Testis (tissue), 3 donors: ENCODE measurements around the gene CCDC92B. TPM values are rescaled to one million over a fixed set of nuclear protein-coding genes. Genes with fewer than 3 reads are reported as not detected.

ENCODE experiments used
- DNase-seq: peaks from one replicate; pipeline ENCODE4 v3.0.0-alpha.2; 2019
- H3K27ac ChIP-seq, 2 donors: fragments of 200-600 bp; sonication (generic); one replicate each; pipeline ENCODE4 v1.5.1; 2019
- H3K27me3 ChIP-seq: fragments of 200-600 bp; sonication (generic); one replicate; pipeline ENCODE4 v1.5.1; 2019
- H3K36me3 ChIP-seq: fragments of 200-600 bp; sonication (generic); one replicate; pipeline ENCODE4 v1.5.1; 2017; ENCODE audit warnings: low read depth; ENCODE audit errors: missing control alignments
- H3K4me1 ChIP-seq: fragments of 200-600 bp; sonication (generic); one replicate; pipeline ENCODE4 v1.5.1; 2019
- H3K4me3 ChIP-seq, 2 donors: fragments of 200-600 bp; sonication (generic); one replicate each; pipeline ENCODE4 v1.5.1; 2017 to 2019
- H3K9me3 ChIP-seq: fragments of 200-600 bp; sonication (generic); one replicate; pipeline ENCODE4 v1.5.1; 2017
- POLR2A ChIP-seq: fragments of 450-650 bp; IDR thresholded peaks from one replicate; pipeline ENCODE4 v1.6.1; 2017; ENCODE audit warnings: antibody characterized with exemption, mild to moderate bottlenecking, moderate library complexity
- WGBS, 2 donors: methylation state at CpG; one replicate each; pipeline ENCODE4 v1.1.5; 2018; 5-methylcytosine and 5-hydroxymethylcytosine counted together
- intact Hi-C: fragments of 100-400 bp; cut with DNase I; formaldehyde crosslinking; loops from one replicate; pipeline ENCODE4 v1.15.1; 2023; ENCODE audit warnings: low total_unique reads
- polyA plus RNA-seq: library from polyadenylated mRNA; stranded (reverse); fragments of 350-450 nt; fragmentation: Illumina TruSeq; extraction: RNeasy Lipid Tissue Mini Kit (QIAGEN cat#74804); gene quantifications from one replicate; pipeline ENCODE4 v1.2.3, GENCODE V29; 2014; ENCODE audit warnings: low read depth, low replicate concordance; ENCODE audit not compliant: insufficient read depth
- total RNA-seq, 2 donors: library from RNA; depleted of rRNA; stranded (reverse); fragments of >200 nt; gene quantifications; one replicate each; pipeline ENCODE4 v1.2.3, GENCODE V29; 2016
- TF ChIP-seq, protein P1 (sequence below), 3 experiments: fragments of 450-650 bp in 2 of 3; fragments of 200-600 bp in 1 of 3; sonication (generic) in 1 of 3; IDR thresholded peaks; one replicate each; pipeline ENCODE4 v1.5.1; 2016 to 2019; ENCODE audit warnings: antibody characterized with exemption in 3 of 3, mild to moderate bottlenecking in 2 of 3, moderate library complexity in 1 of 3

CCDC92B gene
- total and polyA plus RNA-seq, 3 donors from 2014 or later: 2.2 to 4.0 (median 3.9) TPM

GRCh38 chr17:2689411-2690164 is 59.9 kb downstream of the CCDC92B start:
- DNase-seq: peak; percentile 26
- TF ChIP-seq POLR2A: no peak
- TF ChIP-seq, protein P1, sequence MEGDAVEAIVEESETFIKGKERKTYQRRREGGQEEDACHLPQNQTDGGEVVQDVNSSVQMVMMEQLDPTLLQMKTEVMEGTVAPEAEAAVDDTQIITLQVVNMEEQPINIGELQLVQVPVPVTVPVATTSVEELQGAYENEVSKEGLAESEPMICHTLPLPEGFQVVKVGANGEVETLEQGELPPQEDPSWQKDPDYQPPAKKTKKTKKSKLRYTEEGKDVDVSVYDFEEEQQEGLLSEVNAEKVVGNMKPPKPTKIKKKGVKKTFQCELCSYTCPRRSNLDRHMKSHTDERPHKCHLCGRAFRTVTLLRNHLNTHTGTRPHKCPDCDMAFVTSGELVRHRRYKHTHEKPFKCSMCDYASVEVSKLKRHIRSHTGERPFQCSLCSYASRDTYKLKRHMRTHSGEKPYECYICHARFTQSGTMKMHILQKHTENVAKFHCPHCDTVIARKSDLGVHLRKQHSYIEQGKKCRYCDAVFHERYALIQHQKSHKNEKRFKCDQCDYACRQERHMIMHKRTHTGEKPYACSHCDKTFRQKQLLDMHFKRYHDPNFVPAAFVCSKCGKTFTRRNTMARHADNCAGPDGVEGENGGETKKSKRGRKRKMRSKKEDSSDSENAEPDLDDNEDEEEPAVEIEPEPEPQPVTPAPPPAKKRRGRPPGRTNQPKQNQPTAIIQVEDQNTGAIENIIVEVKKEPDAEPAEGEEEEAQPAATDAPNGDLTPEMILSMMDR (IDR thresholded peaks at IDR 0.05): no peak
- Histone ChIP-seq H3K27me3 (no peaks in the 10 kb centered on the region), H3K36me3 (no peaks in the 10 kb centered on the region), H3K4me1 (peaks cover 13% of the 10 kb centered on the region), H3K9me3 (no peaks in the 10 kb centered on the region), H3K27ac (no peak overlapping the region), H3K4me3 (no peak overlapping the region)
- intact Hi-C loops: no loop called here
- 54 to 69% methylated on average over 11 to 40 of the region's 40 CpGs for WGBS, 2 donors

DNA sequence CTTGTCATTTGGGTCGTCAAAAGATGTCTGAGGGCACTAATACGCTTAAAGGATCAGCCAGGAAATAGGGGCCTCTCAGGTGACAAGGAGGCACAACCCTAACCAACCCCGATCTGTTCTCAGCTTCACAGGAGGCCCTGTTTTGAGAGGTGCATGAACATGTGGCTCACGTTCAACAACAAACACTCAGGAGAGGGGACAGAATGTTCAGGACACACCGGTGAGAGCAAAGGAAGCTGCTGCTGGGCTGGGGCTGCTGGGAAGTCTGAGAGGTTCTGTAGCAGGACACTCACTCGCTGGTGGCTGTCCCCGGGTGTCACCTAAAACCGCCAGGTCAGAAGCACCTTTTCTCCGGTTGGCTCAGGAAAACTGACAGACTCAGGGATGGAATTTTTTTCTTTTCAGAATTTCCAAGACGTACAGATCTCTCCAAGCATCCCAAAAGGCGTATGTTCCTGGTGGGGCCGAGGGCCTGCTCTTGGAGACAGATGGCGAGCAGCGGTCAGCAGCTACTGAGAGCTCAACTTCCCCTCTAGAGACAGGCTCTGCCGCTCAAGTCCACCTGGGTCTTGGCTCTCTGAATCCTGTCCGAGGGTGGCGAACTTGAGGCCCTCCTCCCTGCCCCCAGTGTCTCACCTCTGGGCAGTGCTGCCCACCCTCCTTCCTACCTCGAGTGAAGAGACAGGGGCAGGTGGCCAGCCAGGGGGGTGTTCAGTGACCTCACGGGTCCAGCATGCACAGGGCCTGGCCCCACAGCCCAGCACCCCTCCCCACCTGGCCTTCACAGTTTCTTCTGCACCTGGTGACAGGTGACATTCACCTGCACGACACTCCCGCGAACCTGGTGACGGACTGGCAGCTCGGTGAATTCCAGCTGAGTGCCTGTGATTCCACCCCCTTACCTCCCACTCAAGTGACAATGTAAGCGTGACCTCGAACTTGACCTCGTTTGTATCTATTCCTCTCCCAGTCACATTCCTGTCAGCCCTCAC is 60.8 kb downstream of the CCDC92B start:
- intact Hi-C loops: no loop called here
- WGBS, 2 donors: 52 to 62% methylated on average over 27 of the region's 27 CpGs
- H3K36me3 ChIP-seq: no peaks in the 10 kb centered on the region
- DNase-seq: peak; percentile 49
- H3K4me1 ChIP-seq: peaks cover 15% of the 10 kb centered on the region
- no peak for TF ChIP-seq POLR2A
- TF ChIP-seq, protein P1 (IDR thresholded peaks at IDR 0.05): no peak
- no peaks in the 10 kb centered on the region for H3K27me3 ChIP-seq
- H3K27ac ChIP-seq: no peak overlapping the region
- H3K9me3 ChIP-seq: no peaks in the 10 kb centered on the region
- no peak overlapping the region for H3K4me3 ChIP-seq

GRCh38 chr17:2687074-2687418 is 62.4 kb downstream of the CCDC92B start:
- intact Hi-C loops: no loop called here
- no peak overlapping the region for H3K27ac ChIP-seq
- WGBS, 2 donors: 66 to 67% methylated on average over 6 of the region's 6 CpGs
- H3K36me3 ChIP-seq: no peaks in the 10 kb centered on the region
- H3K4me1 ChIP-seq: peaks cover 19% of the 10 kb centered on the region
- no peaks in the 10 kb centered on the region for H3K27me3 ChIP-seq
- DNase-seq: no peak
- no peaks in the 10 kb centered on the region for H3K9me3 ChIP-seq
- no peak overlapping the region for H3K4me3 ChIP-seq
- no peak for TF ChIP-seq POLR2A
- TF ChIP-seq, protein P1 (IDR thresholded peaks at IDR 0.05): no peak

DNA sequence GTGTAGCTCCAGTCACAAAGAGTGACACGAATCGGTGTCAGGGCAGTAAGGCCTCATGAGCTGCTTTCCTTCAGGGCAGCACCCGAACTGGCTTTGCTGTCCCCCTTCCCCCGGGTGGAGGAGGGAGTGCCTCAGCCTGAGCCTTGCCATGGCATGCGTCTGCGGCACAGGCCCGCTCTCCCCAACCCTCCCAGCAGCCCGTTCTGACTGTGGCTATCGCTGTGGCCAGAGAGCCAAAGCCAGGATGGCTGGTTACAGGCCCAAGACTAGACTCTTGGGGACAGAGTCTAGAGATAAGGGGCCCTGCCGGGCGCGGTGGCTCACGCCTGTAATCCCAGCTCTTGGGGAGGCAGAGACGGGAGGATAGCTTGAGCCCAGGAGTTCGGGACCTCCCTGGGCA is 63.8 kb downstream of the CCDC92B start:
- DNase-seq: no peak
- no peaks in the 10 kb centered on the region for H3K9me3 ChIP-seq
- intact Hi-C loops: no loop called here
- no peak overlapping the region for H3K4me3 ChIP-seq
- H3K4me1 ChIP-seq: peaks cover 19% of the 10 kb centered on the region
- 85 to 93% methylated on average over 10 to 15 of the region's 15 CpGs for WGBS, 2 donors
- no peak overlapping the region for H3K27ac ChIP-seq
- H3K27me3 ChIP-seq: no peaks in the 10 kb centered on the region
- no peak for TF ChIP-seq POLR2A
- TF ChIP-seq, protein P1 (IDR thresholded peaks at IDR 0.05): no peak
- no peaks in the 10 kb centered on the region for H3K36me3 ChIP-seq
